ENCODE data around the gene IFRD1.

IFRD1 gene

GRCh38 chr7:112504093-112504695, 53.9 kb downstream of the IFRD1 start:
- no peaks in the 10 kb centered on the region for H3K36me3 ChIP-seq (ENCODE audit: control insufficient read depth, insufficient read depth, low read length)
- no peak overlapping the region for H3K27ac ChIP-seq
- no peak for TF ChIP-seq CTCF (IDR thresholded peaks at IDR 0.05)
- H3K4me3 ChIP-seq (ENCODE audit: low read depth, low read length) = no peak overlapping the region
- H3K9ac ChIP-seq = no peak overlapping the region
- H3K27me3 ChIP-seq (ENCODE audit: control insufficient read depth, insufficient read depth, low read length) = no peaks in the 10 kb centered on the region
- H2AFZ ChIP-seq = no peak overlapping the region
- H3K4me2 ChIP-seq (ENCODE audit: low read length) = no peak overlapping the region
- no peaks in the 10 kb centered on the region for H3K9me3 ChIP-seq (ENCODE audit: control insufficient read depth, low read length)
- H3K79me2 ChIP-seq = no peaks in the 10 kb centered on the region
- H3K4me1 ChIP-seq = no peaks in the 10 kb centered on the region

GRCh38 chr7:112505495-112505894, 55.2 kb downstream of the IFRD1 start:
- no peak overlapping the region for H3K4me2 ChIP-seq (ENCODE audit: low read length)
- no peaks in the 10 kb centered on the region for H3K79me2 ChIP-seq
- no peak overlapping the region for H2AFZ ChIP-seq
- H3K4me1 ChIP-seq = no peaks in the 10 kb centered on the region
- no peak overlapping the region for H3K4me3 ChIP-seq (ENCODE audit: low read depth, low read length)
- no peaks in the 10 kb centered on the region for H3K36me3 ChIP-seq (ENCODE audit: control insufficient read depth, insufficient read depth, low read length)
- no peaks in the 10 kb centered on the region for H3K27me3 ChIP-seq (ENCODE audit: control insufficient read depth, insufficient read depth, low read length)
- H3K9me3 ChIP-seq (ENCODE audit: control insufficient read depth, low read length) = no peaks in the 10 kb centered on the region
- no peak overlapping the region for H3K9ac ChIP-seq
- TF ChIP-seq CTCF (IDR thresholded peaks at IDR 0.05) = no peak
- H3K27ac ChIP-seq = no peak overlapping the region

GRCh38 chr7:112508404-112508803, 58.1 kb downstream of the IFRD1 start:
- no peaks in the 10 kb centered on the region for H3K79me2 ChIP-seq
- no peak overlapping the region for H3K4me2 ChIP-seq (ENCODE audit: low read length)
- no peaks in the 10 kb centered on the region for H3K4me1 ChIP-seq
- no peaks in the 10 kb centered on the region for H3K36me3 ChIP-seq (ENCODE audit: control insufficient read depth, insufficient read depth, low read length)
- no peak for TF ChIP-seq CTCF (IDR thresholded peaks at IDR 0.05)
- no peak overlapping the region for H2AFZ ChIP-seq
- no peak overlapping the region for H3K27ac ChIP-seq
- no peak overlapping the region for H3K9ac ChIP-seq
- H3K9me3 ChIP-seq (ENCODE audit: control insufficient read depth, low read length) = no peaks in the 10 kb centered on the region
- no peaks in the 10 kb centered on the region for H3K27me3 ChIP-seq (ENCODE audit: control insufficient read depth, insufficient read depth, low read length)
- H3K4me3 ChIP-seq (ENCODE audit: low read depth, low read length) = no peak overlapping the region

DNA sequence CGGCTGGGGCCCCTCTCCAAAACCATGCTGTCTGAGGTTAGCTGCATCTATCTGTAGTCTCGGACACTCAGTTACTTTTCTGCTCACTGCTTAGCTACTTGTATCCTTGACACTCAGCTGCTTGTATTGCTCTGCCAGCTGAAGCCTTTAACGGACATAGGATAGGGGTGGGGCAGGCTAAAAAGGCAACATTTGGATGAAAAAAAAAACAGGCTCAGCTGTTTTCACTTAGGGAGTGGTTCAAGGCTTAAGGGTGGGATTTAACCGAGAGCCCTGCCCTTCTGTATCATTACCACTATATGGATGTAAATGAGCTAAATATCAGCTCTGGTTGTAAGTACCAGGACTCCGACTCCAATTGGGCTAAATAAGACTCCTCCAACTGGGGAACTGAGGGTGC, 59.1 kb downstream of the IFRD1 start:
- Histone ChIP-seq H3K9ac (no peak overlapping the region), H3K79me2 (no peaks in the 10 kb centered on the region), H3K4me3 (ENCODE audit: low read depth, low read length) (no peak overlapping the region), H3K27ac (no peak overlapping the region), H3K27me3 (ENCODE audit: control insufficient read depth, insufficient read depth, low read length) (no peaks in the 10 kb centered on the region), H3K4me2 (ENCODE audit: low read length) (no peak overlapping the region), H3K36me3 (ENCODE audit: control insufficient read depth, insufficient read depth, low read length) (no peaks in the 10 kb centered on the region), H3K9me3 (ENCODE audit: control insufficient read depth, low read length) (no peaks in the 10 kb centered on the region), H2AFZ (no peak overlapping the region), H3K4me1 (no peaks in the 10 kb centered on the region)
- TF ChIP-seq CTCF (IDR thresholded peaks at IDR 0.05) = no peak

- H3K36me3 ChIP-seq (ENCODE audit: control insufficient read depth, insufficient read depth, low read length) = no peaks in the 10 kb centered on the region
- no peak overlapping the region for H3K27ac ChIP-seq
- H3K4me2 ChIP-seq (ENCODE audit: low read length) = no peak overlapping the region
- TF ChIP-seq CTCF (IDR thresholded peaks at IDR 0.05) = no peak
- H3K27me3 ChIP-seq (ENCODE audit: control insufficient read depth, insufficient read depth, low read length) = no peaks in the 10 kb centered on the region
- H2AFZ ChIP-seq = no peak overlapping the region
- no peaks in the 10 kb centered on the region for H3K9me3 ChIP-seq (ENCODE audit: control insufficient read depth, low read length)
- H3K79me2 ChIP-seq = no peaks in the 10 kb centered on the region
- no peak overlapping the region for H3K4me3 ChIP-seq (ENCODE audit: low read depth, low read length)
- H3K4me1 ChIP-seq = no peaks in the 10 kb centered on the region
- no peak overlapping the region for H3K9ac ChIP-seq
Measured at GRCh38 chr7:112510001-112510742, 59.9 kb downstream of the IFRD1 start.

Data from parathyroid adenoma (tissue), 2 donors.